HCT116 (cell line): ENCODE measurements around the gene ZBTB2. TPM values are rescaled to one million over a fixed set of nuclear protein-coding genes. Genes with fewer than 3 reads are reported as not detected.

ENCODE experiments used
- ATAC-seq: fragments of 200-7000 bp; cut with Tn5 transposase; 2 replicates; pipeline ENCODE4 v1.9.1; 2020; ENCODE audit warnings: mild to moderate bottlenecking, moderate library complexity
- BruUV-seq: library from RNA; stranded (reverse); fragments of 400-500 nt; replicated peaks from 2 replicates; lab custom pipeline; 2021; lab: Mats Ljungman, UMichigan
- CTCF ChIA-PET: fragments of 300-600 bp; sonication (Branson Sonifier 250); formaldehyde crosslinking; loops from one replicate; lab custom pipeline; 2021; ENCODE audit warnings: antibody characterized with exemption; lab: Charles Lee
- POLR2A ChIA-PET: fragments of 300-600, 350-600 bp; sonication (Branson Sonifier 250); formaldehyde crosslinking; loops from one replicate; lab custom pipeline; 2021; ENCODE audit warnings: antibody characterized with exemption; lab: Charles Lee
- RAD21 ChIA-PET, 2 experiments: fragments of 300-600 bp; sonication (Branson Sonifier 250); formaldehyde crosslinking; loops; one replicate each; lab custom pipeline; 2023; ENCODE audit warnings: low total read pairs in 2 of 2; ENCODE audit not compliant: uncharacterized antibody in 2 of 2, unreplicated experiment in 2 of 2, low non-redundant PET in 1 of 2; lab: Charles Lee
- DNase-seq: peaks from one replicate; pipeline ENCODE4 v3.0.0-alpha.2; 2010; ENCODE audit warnings: low read depth, low spot score
- H2AFZ ChIP-seq: fragments of 200-600 bp; shearing (Covaris generic), sonication (generic); 2 replicates; pipeline ENCODE4 v1.6.1; 2017; ENCODE audit warnings: low read depth, mixed run types, mixed read lengths, antibody characterized with exemption, low read length; ENCODE audit not compliant: poor library complexity, severe bottlenecking
- H3K27ac ChIP-seq: 2 replicates; pipeline ENCODE4 v1.5.1; 2012; ENCODE audit warnings: low read depth, low read length
- H3K27me3 ChIP-seq: fragments of 200-600 bp; sonication (generic); 2 replicates; pipeline ENCODE4 v1.6.1; 2016; ENCODE audit warnings: mixed run types, low read length, mixed read lengths; ENCODE audit not compliant: insufficient read depth
- H3K36me3 ChIP-seq, 2 experiments: fragments of 200-500 bp in 1 of 2; fragments of 200-600 bp in 1 of 2; sonication (Bioruptor generic) in 1 of 2; sonication (generic) in 1 of 2; 2 replicates each; pipeline versions ENCODE4 v1.5.1 to v1.6.1; 2014 to 2016; ENCODE audit warnings: low read length in 2 of 2, inconsistent platforms in 1 of 2, mixed read lengths in 1 of 2, mixed run types in 1 of 2; ENCODE audit not compliant: insufficient read depth in 2 of 2, control insufficient read depth in 1 of 2
- H3K4me1 ChIP-seq, 2 experiments: fragments of 200-600 bp in 1 of 2; sonication (generic) in 1 of 2; 2 replicates each; pipeline versions ENCODE4 v1.5.1 to v1.6.1; 2012 to 2017; ENCODE audit warnings: low read length in 2 of 2, inconsistent platforms in 1 of 2, mild to moderate bottlenecking in 1 of 2, mixed read lengths in 1 of 2, mixed run types in 1 of 2, moderate library complexity in 1 of 2; ENCODE audit not compliant: insufficient read depth in 2 of 2, control insufficient read depth in 1 of 2
- H3K4me2 ChIP-seq: fragments of 200-600 bp; sonication (generic); 2 replicates; pipeline ENCODE4 v1.6.1; 2017; ENCODE audit warnings: mixed run types, low read length, mixed read lengths
- H3K4me3 ChIP-seq, 2 experiments: fragments of 200-600 bp in 1 of 2; sonication (generic) in 1 of 2; replicated peaks in 1 of 2; 2 replicates each; pipeline ENCODE4 v1.5.1; 2011 to 2016; ENCODE audit warnings: low read length in 2 of 2, control low read depth in 1 of 2, low read depth in 1 of 2, mild to moderate bottlenecking in 1 of 2, mixed read lengths in 1 of 2, mixed run types in 1 of 2
- H3K79me2 ChIP-seq: fragments of 200-600 bp; sonication (generic); 2 replicates; pipeline ENCODE4 v1.6.1; 2017; ENCODE audit warnings: mild to moderate bottlenecking, mixed run types, low read length, moderate library complexity, mixed read lengths; ENCODE audit not compliant: insufficient read depth
- H3K9ac ChIP-seq: fragments of 200-600 bp; sonication (generic); 2 replicates; pipeline ENCODE4 v1.6.1; 2016; ENCODE audit warnings: low read length, mixed read lengths
- H3K9me2 ChIP-seq: fragments of 200-600 bp; sonication (generic), shearing (Covaris generic); 2 replicates; pipeline ENCODE4 v1.6.1; 2017; ENCODE audit warnings: mixed run types, mild to moderate bottlenecking, moderate library complexity; ENCODE audit not compliant: insufficient read depth
- H3K9me3 ChIP-seq, 2 experiments: fragments of 200-500 bp in 1 of 2; fragments of 200-600 bp in 1 of 2; sonication (Bioruptor generic) in 1 of 2; sonication (generic) in 1 of 2; 2 replicates each; pipeline ENCODE4 v1.6.1; 2014 to 2017; ENCODE audit warnings: low read length in 2 of 2, mixed read lengths in 2 of 2, inconsistent platforms in 1 of 2, low read depth in 1 of 2, mild to moderate bottlenecking in 1 of 2, mixed run types in 1 of 2, moderate library complexity in 1 of 2; ENCODE audit not compliant: control insufficient read depth in 1 of 2, insufficient read depth in 1 of 2
- H4K20me1 ChIP-seq: fragments of 200-600 bp; sonication (generic), shearing (Covaris generic); 2 replicates; pipeline ENCODE4 v1.6.1; 2017; ENCODE audit warnings: mixed run types, mild to moderate bottlenecking, moderate library complexity; ENCODE audit not compliant: insufficient read depth
- CBX3 ChIP-seq: IDR thresholded peaks from 2 replicates; pipeline ENCODE4 v1.6.1; 2012; ENCODE audit warnings: low read depth
- CEBPB ChIP-seq: IDR thresholded peaks from 2 replicates; pipeline ENCODE4 v1.6.1; 2012; ENCODE audit warnings: low read depth
- CTCF ChIP-seq, 3 experiments: fragments of 200-600 bp in 1 of 3; sonication (generic) in 1 of 3; IDR thresholded peaks in 2 of 3; conservative IDR thresholded peaks in 1 of 3; 2 replicates each; pipeline ENCODE4 v1.5.1; 2012 to 2017; ENCODE audit warnings: low read depth in 2 of 3, low read length in 2 of 3, antibody characterized with exemption in 1 of 3, borderline replicate concordance in 1 of 3, control low read depth in 1 of 3, mild to moderate bottlenecking in 1 of 3, mixed read lengths in 1 of 3, mixed run types in 1 of 3, moderate library complexity in 1 of 3; ENCODE audit not compliant: insufficient read depth in 1 of 3
- EGR1 ChIP-seq: IDR thresholded peaks from 2 replicates; pipeline ENCODE4 v1.6.1; 2012; ENCODE audit warnings: low read depth
- ELF1 ChIP-seq: IDR thresholded peaks from 2 replicates; pipeline ENCODE4 v1.6.1; 2012; ENCODE audit warnings: low read depth, borderline replicate concordance
- EZH2 ChIP-seq: fragments of 200-600 bp; sonication (generic); IDR thresholded peaks from 2 replicates; pipeline ENCODE4 v1.6.1; 2017; ENCODE audit warnings: antibody characterized with exemption, mixed run types
- EZH2phosphoT487 ChIP-seq: fragments of 200-600 bp; IDR thresholded peaks from 2 replicates; pipeline ENCODE4 v1.6.1; 2018; ENCODE audit warnings: antibody characterized with exemption, borderline replicate concordance
- POLR2A ChIP-seq: IDR thresholded peaks from 2 replicates; pipeline ENCODE4 v1.7.0; 2011; ENCODE audit warnings: borderline replicate concordance; ENCODE audit not compliant: insufficient read depth, insufficient read length; ENCODE audit errors: extremely low read depth
- POLR2AphosphoS5 ChIP-seq: IDR thresholded peaks from 2 replicates; pipeline ENCODE4 v1.6.1; 2011; ENCODE audit warnings: mild to moderate bottlenecking, low read depth, low read length, moderate library complexity
- RAD21 ChIP-seq: IDR thresholded peaks from 2 replicates; pipeline ENCODE4 v1.6.1; 2012; ENCODE audit warnings: low read depth, mild to moderate bottlenecking
- REST ChIP-seq: IDR thresholded peaks from 2 replicates; pipeline ENCODE4 v1.6.1; 2012; ENCODE audit warnings: low read depth
- SIN3A ChIP-seq: IDR thresholded peaks from 2 replicates; pipeline ENCODE4 v1.6.1; 2012; ENCODE audit warnings: low read depth
- SP1 ChIP-seq: IDR thresholded peaks from 2 replicates; pipeline ENCODE4 v1.6.1; 2012; ENCODE audit warnings: low read depth
- SRF ChIP-seq: IDR thresholded peaks from 2 replicates; pipeline ENCODE4 v1.6.1; 2012; ENCODE audit warnings: low read depth
- TCF7L2 ChIP-seq: IDR thresholded peaks from 2 replicates; pipeline ENCODE4 v1.7.0; 2011; ENCODE audit warnings: borderline replicate concordance, inconsistent platforms; ENCODE audit not compliant: insufficient read depth, insufficient read length; ENCODE audit errors: extremely low read depth
- YY1 ChIP-seq: IDR thresholded peaks from 2 replicates; pipeline ENCODE4 v1.6.1; 2011; ENCODE audit warnings: low read length, low read depth, moderate library complexity, mild to moderate bottlenecking; ENCODE audit not compliant: insufficient replicate concordance; ENCODE audit errors: extremely low read depth
- ZNF274 ChIP-seq: fragments of 200-500 bp; sonication (Bioruptor generic); IDR thresholded peaks from 2 replicates; pipeline ENCODE4 v1.6.1; 2014; ENCODE audit warnings: mild to moderate bottlenecking, low read depth, low read length, inconsistent platforms
- intact Hi-C: fragments of 100-400 bp; cut with micrococcal nuclease; formaldehyde crosslinking; loops from 2 replicates; pipeline ENCODE4 v1.10.0; 2022
- total RNA-seq: library from RNA; stranded (reverse); gene quantifications from one replicate; pipeline ENCODE4 v1.2.1, GENCODE V29; 2021; ENCODE audit not compliant: unreplicated experiment
- TF ChIP-seq, protein P1 (sequence below): IDR thresholded peaks from 2 replicates; pipeline ENCODE4 v1.6.1; 2011; ENCODE audit warnings: mild to moderate bottlenecking, low read length, moderate library complexity; ENCODE audit not compliant: insufficient replicate concordance; ENCODE audit errors: extremely low read depth
- TF ChIP-seq, protein P2 (sequence below): IDR thresholded peaks from 2 replicates; pipeline ENCODE4 v1.6.1; 2012

Gene ZBTB2
- total RNA-seq, 1 experiment from 2014 or later: 12.5 TPM

DNA sequence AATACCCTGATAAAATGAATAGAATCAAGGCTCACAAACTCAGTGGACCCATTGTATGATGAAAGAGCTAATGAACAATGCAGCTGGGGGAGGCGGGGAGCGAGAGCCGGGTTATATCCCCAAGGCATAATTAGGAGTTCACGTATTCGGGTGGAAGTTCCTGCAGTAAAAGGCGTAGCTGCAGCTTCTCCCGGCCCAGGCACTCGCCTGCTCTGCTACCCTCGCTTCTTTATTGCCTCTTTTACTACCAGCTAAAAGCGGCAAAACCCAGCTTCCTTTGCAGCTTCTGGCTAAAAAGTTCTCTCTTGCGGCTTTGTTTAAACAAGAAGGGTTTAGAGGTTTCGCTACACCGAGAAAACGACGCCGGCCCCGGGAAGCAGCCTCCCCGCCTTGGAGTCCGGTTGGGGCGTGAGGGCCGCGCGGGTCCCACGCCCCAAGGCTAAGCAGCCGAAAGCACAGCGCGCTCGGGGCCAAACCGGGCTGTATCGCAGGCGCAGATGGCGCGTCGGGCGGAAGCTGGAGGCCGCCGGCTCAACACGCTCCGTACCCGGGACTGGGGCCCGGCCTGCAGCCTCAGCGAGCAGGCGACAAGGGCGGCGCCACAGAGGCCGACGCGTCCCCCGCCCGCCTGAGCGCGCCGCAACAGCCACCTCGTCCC lies 1.6 kb downstream of the ZBTB2 start:
- BruUV-seq: no TSS peak
- H3K9me3 ChIP-seq: no peaks in the 10 kb centered on the region
- intact Hi-C loops: loop anchor here (2.0 kb wide), 2 partner anchors 49 to 63 kb away; partner anchors contain the start of gene RMND1
- CTCF ChIA-PET: interaction anchor here (0.6 to 1.0 kb wide), 2 partner anchors 15 to 66 kb away, joined by 3 read pairs; no protein-coding TSS in a partner anchor
- no peak overlapping the region for H2AFZ ChIP-seq
- peaks cover 24 to 34% of the 10 kb centered on the region in 2 experiments for H3K4me1 ChIP-seq
- ATAC-seq (no peak; the same call in 1 of the 2 replicates), DNase-seq (no peak)
- H3K79me2 ChIP-seq: peaks cover 83% of the 10 kb centered on the region
- H3K4me3 ChIP-seq: peak overlapping the region; percentile 82 to 86
- peak overlapping the region; percentile 96 for H3K4me2 ChIP-seq
- POLR2A ChIA-PET: interaction anchor here (0.8 to 2.0 kb wide), 4 partner anchors 13 to 64 kb away, joined by 3 to 8 read pairs (median 6); no protein-coding TSS in a partner anchor
- H3K27ac ChIP-seq: peak overlapping the region; percentile 99
- no peaks in the 10 kb centered on the region for H3K36me3 ChIP-seq
- H3K9ac ChIP-seq: peak overlapping the region; percentile 97
- no peaks in the 10 kb centered on the region for H3K9me2 ChIP-seq
- H4K20me1 ChIP-seq: peaks cover 3% of the 10 kb centered on the region; the same call in 1 of the 2 replicates
- no peaks in the 10 kb centered on the region for H3K27me3 ChIP-seq
- RAD21 ChIA-PET: no interaction called here
- TF ChIP-seq RAD21 (no peak), ZNF274 (no peak), EGR1 (no peak), TCF7L2 (peak; percentile 48), EZH2phosphoT487 (no peak), POLR2AphosphoS5 (peak; percentile 88), REST (no peak), CTCF (IDR thresholded peaks at IDR 0.05 in 2 of 3, conservative IDR thresholded peaks at IDR 0.05 in 1 of 3; ENCODE audit: borderline replicate concordance in 1 of 3, insufficient read depth in 1 of 3, low read depth in 2 of 3, low read length in 2 of 3) (no peak), SIN3A (peak; percentile 89), YY1 (no peak), POLR2A (peak; percentile 48), SP1 (no peak), ELF1 (no peak), EZH2 (no peak), CEBPB (no peak), SRF (no peak; the same call in 1 of the 2 replicates), CBX3 (no peak)
- TF ChIP-seq, protein P1, sequence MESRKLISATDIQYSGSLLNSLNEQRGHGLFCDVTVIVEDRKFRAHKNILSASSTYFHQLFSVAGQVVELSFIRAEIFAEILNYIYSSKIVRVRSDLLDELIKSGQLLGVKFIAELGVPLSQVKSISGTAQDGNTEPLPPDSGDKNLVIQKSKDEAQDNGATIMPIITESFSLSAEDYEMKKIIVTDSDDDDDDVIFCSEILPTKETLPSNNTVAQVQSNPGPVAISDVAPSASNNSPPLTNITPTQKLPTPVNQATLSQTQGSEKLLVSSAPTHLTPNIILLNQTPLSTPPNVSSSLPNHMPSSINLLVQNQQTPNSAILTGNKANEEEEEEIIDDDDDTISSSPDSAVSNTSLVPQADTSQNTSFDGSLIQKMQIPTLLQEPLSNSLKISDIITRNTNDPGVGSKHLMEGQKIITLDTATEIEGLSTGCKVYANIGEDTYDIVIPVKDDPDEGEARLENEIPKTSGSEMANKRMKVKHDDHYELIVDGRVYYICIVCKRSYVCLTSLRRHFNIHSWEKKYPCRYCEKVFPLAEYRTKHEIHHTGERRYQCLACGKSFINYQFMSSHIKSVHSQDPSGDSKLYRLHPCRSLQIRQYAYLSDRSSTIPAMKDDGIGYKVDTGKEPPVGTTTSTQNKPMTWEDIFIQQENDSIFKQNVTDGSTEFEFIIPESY: no peak
- TF ChIP-seq, protein P2, sequence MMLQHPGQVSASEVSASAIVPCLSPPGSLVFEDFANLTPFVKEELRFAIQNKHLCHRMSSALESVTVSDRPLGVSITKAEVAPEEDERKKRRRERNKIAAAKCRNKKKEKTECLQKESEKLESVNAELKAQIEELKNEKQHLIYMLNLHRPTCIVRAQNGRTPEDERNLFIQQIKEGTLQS: no peak
